HL-60/S4 (cell line): ENCODE measurements around the gene GPR137C.

Experiments
- in situ Hi-C: fragments of 300-500 bp; cut with MboI; formaldehyde crosslinking; loops from 2 replicates; pipeline ENCODE4 v1.14.3; 2022; ENCODE audit warnings: low sequenced_read_pairs

The GPR137C gene, protein sequence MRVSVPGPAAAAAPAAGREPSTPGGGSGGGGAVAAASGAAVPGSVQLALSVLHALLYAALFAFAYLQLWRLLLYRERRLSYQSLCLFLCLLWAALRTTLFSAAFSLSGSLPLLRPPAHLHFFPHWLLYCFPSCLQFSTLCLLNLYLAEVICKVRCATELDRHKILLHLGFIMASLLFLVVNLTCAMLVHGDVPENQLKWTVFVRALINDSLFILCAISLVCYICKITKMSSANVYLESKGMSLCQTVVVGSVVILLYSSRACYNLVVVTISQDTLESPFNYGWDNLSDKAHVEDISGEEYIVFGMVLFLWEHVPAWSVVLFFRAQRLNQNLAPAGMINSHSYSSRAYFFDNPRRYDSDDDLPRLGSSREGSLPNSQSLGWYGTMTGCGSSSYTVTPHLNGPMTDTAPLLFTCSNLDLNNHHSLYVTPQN

DNA sequence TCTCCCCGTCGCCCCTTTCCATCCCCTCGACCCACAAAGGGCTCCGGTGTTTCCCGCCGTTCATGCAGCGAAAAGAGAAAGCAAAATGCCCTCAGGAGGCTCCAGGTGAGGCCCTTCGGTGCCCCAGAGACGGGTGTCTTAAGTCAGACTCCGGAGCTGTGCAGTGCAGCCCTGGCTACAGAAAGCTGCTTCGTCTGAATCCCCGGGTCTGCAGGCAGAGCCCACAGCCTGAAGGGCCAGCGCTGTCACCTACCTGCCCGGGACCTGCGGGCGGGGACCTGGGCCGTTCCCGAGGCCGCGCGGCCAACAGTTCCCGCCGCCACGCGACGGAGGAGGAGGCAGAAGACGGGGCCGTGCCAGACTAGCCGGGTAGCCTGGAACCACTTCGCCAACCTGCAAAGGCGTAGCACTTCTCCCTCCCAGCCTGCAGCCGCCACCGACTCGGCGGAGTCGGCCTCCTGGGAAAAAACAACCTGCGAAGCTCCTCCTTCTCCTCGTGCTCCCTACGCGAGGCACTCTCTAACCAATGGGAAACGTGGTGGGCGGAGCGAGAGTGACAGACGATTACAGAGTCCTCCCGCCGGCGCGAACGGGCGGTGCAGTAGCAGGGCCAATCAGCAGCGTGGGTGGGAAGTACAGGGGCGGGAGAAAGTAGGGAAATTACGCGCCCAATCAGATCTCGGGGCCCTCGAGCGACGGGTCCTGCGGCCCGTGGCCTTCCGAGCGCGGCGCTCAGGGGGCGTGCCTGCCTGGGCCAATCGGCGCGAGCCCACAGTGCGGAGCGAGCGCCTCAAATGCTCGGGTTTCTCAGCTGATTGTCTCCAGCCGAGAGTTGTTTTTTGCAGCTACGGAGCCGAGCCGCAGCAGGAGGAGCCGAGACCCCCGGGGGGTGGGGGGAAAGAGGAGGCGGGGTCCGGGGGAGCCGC, at the start of gene GPR137C, which contains the start of gene TXNDC16:
Gene GPR137C (plus strand): TSS at position 774 of the 926 bp plus-strand sequence. CDS start 312 bp downstream, outside the sequence.
Gene TXNDC16 (minus strand): TSS at position 443 of the 926 bp plus-strand sequence. CDS start 8,948 bp downstream, outside the sequence.
- in situ Hi-C loops: no loop called here

DNA sequence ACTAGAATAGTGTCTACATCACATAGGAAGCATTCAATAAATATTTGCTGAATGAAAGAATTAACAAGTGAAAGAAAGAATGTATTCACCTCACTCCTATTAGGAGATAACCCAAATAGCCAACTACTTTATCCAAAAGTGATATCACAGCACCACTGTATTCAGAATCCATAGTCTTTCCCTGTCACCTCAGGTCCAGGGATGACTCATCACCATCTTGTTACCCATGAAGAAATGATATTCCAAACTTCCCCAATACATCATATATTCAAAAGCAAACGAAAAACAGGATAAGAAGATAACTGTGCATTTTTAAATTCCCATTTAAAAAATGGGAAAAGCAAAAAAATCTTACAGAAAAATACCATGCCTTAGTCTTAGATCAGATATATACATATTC, 39.4 kb upstream of the GPR137C start:
- in situ Hi-C loops: no loop called here

DNA sequence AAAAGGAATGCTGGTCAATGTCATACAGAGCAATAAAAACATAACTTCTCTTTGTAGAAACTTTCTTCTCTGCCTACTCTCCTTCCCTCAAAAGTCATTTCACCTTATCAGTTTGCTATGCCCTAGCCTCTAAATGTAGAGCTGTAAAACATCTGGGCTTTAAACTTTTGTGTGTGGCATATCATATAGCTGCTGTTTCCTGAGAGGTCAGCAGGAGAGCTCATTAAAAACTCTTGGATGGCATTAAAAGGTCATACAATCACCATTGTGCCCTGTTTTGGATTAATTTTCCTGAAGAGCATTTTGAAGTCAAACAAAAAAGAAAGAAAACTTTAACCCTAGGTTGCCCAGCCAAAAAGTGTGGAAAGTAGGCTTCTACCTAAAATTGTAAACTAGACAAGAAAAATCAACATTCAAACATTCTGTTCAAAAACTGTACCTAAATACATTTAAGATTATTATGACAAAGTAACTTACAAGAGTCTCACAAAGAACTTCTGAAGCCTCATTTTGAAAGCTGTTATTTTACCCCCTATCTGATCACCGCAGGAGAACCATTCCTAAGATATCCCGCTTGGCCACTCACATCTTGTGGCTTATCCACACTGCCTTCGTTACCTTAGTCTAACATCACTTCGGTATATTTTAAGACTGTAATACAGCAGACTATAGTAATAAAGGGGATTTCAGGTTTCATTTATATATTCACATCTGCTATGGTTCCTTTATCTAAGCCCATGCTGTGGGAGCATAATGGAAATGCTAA, 38.4 kb upstream of the GPR137C start:
- in situ Hi-C loops: no loop called here

DNA sequence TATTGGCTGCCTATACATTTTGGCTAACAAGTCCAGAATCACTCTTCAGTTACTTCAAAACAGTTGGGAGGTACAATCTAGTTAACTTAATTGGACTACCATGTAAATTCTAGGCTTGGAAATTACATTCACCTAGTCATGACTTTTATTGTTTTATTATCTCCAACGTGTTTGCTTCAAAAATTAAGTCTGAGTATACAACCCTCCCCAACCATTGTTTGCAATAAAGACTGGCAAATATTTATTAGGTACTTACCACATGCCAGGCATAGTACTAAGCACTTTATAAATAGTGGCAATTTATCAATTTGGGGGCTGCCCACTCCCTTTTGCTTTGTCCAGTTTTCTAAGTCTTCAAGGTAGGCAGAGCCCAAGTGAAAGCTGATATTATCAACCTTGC, 30.6 kb upstream of the GPR137C start:
- in situ Hi-C loops: no loop called here

DNA sequence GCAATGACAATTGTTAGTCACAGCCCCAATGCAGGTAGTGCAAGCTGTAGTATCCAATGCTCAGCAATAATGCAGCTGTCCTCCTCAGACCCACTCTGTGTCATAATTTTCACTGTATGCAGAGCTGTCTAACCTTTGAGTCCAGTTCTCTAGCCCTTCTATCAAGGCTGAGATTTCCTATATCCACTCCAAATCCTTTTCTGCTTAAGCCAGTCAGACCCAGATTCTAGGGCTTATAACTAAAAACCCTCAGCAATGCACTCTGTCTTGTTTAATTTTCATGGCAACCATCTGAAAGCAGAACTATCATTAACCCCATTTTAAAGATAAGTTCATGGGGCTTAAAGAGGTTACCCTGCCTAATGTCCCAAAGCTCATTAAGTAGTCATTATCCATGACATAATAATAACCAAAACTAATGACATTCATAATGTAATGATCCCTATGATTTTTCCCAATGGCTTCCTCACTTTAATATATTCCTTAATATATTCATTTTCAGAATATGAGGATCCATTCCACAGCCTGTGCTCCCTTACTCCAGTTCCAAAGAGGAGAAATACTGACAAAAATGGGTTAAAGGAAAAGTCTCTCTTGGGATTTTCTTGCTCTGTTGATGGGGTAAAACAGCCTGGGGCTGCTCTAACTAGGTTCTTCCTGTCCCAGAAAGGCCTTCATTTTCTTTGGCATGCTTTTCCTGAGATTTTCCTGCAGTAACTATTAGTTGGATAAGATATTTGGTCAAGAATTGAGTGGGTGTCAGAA, 29.9 kb upstream of the GPR137C start:
- in situ Hi-C loops: no loop called here

DNA sequence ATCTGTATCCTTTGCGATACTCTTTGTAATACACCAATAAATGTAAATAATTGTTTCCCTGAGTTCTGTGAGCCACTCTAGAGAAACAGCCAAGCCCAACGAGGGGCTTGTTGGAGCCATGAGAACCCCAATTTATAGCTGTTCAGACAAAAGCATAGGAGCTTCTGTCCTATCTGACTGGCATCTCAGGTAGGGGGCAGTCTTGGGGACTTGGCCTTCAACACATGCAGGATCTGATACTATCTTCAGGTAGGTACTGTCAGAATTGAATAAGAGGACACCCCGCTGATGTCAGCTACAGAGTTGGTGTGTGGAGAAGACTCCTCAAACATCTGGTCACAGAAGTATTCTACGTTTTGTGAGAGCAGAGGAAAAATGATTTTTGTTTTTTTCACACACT, 25.6 kb upstream of the GPR137C start:
- in situ Hi-C loops: no loop called here

DNA sequence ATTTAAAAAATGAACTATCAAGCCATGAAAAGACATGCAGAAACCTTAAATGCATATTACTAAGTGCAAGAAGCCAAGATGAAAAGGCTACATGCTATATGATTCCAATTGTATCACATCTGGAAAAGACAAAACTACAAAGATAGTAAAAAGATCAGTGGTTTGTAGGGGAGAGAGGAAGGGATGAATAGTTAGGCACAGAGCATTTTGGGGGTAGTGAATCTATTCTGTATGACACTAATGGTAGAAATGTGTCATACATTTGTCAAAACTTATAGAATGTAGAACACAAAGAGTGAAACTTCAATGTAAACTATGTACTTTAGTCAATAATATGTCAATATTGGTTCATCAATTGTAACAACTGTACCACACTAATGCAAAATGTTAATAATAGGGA, 21.2 kb upstream of the GPR137C start:
- in situ Hi-C loops: no loop called here

DNA sequence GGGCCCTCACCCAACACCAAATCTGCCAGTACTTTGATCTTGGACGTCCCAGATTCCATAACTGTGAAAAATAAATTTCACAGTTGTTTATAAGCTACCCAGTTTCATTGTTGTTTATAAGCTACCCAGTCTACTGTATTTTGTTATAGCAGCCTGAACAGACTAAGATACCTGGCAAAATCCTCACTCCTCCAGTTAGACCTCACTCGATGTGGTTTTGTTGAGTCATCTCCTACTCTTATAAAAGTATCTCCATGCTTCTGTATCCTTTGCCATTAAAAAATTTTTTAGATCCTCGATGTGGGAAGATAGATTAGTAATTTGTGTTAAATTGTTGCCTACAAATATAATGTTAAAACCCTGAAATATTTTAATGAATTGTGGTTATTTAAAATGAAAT, 16.4 kb upstream of the GPR137C start:
- in situ Hi-C loops: no loop called here

DNA sequence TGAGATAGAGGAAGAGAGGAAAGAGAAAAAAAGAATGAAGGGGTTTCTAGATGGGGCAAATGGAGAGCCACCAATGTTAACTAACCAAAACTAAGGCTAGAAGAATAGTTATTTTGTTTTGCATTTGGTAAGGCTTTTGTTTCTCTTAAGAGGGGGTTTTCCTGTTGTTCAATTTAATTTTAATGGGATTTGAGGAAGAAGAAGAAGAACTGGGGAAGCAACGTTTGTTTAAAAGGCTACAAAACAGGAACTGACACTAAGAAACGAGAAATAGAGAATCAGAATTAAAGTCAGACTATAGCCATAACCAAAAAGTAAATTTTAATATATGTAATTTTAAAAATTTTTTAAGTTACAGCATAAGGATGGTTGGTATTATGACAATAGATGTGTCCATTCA, 14.0 kb upstream of the GPR137C start:
- in situ Hi-C loops: no loop called here

DNA sequence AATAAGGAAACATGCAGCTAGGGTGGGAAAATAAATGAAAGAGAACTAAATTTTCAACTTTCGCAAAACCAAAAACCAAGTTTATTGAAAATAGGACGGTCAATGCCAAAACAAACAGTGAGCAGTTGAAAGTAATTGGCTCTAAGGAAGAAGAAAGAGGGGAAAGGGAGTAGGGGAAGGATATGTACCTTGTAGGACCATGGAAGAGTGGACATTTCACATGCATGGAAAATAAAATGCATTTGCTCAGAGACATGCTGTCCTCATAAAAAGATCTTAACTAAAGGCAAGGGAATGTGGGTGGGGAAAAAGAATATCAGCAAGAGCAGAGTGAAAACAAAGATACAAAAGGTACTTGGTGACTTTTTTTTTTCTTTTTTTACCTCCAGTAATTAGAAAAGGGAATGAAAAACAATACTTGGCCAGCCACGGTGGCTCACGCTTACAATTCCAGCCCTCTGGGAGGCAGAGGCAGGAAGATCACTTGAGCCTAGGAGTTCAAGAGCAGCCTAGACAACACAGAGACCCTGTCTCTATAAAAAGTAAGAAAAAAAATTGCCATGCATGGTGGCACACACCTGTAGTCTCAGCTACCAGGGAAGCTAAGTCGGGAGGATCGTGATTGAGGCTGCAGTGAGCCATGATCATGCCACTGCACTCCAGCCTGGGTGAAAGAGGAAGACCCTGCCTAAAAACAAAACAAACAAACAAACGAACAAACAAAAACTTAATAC, 6.9 kb upstream of the GPR137C start:
- in situ Hi-C loops: no loop called here

DNA sequence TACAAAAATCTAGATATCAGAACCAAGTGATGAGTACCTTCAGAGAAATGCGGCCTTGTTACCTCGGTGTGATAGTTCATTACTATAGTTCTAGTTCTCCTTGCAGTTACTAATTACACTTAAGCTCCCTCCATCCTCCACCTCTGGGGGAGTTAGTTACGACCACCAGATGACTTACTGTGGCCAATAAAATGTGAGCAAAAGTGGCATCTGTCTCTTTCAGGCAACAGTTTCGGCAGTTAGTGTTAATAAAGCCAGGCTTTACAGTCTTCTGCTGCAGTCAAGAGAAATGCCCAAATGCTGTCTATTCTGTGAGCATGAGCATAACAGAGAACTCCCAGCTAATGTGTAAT, 6.3 kb upstream of the GPR137C start:
- in situ Hi-C loops: no loop called here

DNA sequence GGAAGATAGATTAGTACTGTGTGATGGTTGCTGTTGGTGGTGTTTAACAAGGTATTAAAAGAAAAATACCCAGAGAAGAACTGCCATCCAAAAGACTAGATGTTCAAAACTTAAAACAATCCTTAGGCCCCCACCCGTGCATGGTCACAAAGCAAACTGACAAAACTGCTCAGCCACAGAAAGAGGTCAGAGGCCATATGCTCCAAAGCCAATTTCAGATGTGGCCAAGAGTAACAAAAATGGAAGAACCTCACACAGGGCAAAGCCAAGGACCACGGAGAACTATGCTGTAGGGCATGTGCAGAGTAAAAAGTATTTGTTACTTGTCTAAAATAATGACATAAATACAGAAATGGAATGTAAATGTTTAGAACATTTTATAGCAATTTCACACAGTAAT, 5.6 kb upstream of the GPR137C start:
- in situ Hi-C loops: no loop called here

DNA sequence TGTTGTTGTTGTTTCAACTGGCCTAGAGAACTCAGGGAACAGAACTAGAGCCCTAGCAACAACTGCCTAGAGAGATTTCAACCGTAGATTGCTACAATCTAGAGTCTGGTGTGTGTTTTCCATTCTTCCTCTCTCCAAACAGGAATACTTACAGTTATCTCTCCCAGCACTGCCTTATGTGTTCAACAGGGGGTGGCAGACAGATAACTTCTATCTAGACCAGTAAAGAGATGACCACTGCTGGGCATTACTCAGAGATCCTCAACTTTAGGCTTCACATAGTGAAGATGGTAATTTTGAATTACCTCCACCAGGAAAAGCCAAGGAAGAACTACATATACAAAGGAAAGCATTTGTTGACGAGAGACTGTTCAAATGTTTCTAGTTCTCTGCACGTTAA, 5.1 kb upstream of the GPR137C start:
- in situ Hi-C loops: no loop called here

DNA sequence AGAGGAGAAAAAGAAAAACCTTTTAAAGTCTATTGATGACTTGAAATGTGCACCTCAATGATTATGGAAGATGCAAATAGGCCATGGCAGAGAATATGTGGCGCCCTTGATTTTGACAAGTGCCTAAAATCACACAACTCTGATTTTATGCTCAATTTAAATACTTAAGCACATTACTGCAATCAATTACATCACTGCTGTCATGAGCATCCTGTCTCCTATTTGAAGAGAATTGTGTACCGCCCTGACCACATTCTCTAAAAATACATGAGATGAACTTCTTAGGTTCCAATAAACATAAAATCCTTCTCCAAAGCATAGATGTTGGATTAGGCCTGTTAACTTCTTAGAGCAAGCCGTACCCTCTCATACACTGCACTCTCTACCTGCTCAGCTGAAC, 2.0 kb upstream of the GPR137C start:
- in situ Hi-C loops: no loop called here

DNA sequence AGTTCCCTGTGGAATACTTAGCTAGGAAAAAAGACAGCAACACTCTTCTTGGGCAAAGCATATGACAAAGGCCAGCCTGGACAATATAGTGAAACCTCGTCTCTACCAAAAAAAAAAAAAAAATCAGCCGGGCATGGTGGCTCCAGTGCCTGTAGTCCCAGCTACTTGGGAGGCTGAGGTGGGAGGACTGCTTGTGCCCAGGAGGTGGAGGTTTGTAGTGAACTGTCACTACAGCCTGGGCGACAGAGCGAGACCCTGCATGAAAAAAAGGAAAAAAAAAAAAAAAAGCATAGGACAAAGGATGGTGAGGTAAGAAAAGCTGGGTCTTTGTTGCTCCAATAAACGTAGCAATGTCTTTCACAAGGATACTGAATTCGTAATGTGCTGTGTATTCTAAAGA, 1.4 kb upstream of the GPR137C start:
- in situ Hi-C loops: no loop called here

DNA sequence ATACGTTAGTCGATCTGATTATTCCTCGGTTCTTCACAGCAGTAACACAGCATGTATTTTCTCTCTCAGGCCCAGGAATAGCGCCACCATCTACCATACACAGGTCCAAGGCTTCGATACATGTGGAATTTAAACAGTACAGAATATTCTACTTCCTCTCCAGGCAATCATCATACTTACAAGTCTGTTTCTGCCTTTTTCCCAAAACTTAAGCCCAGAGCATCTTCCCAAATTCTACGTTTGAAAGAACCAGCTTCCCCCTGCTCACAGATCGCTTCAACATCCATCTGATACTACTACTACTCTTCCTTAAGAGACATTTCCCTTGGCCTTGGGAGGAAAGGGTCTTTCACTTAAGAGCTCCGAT, 957 bp upstream of the GPR137C start:
- in situ Hi-C loops: no loop called here

DNA sequence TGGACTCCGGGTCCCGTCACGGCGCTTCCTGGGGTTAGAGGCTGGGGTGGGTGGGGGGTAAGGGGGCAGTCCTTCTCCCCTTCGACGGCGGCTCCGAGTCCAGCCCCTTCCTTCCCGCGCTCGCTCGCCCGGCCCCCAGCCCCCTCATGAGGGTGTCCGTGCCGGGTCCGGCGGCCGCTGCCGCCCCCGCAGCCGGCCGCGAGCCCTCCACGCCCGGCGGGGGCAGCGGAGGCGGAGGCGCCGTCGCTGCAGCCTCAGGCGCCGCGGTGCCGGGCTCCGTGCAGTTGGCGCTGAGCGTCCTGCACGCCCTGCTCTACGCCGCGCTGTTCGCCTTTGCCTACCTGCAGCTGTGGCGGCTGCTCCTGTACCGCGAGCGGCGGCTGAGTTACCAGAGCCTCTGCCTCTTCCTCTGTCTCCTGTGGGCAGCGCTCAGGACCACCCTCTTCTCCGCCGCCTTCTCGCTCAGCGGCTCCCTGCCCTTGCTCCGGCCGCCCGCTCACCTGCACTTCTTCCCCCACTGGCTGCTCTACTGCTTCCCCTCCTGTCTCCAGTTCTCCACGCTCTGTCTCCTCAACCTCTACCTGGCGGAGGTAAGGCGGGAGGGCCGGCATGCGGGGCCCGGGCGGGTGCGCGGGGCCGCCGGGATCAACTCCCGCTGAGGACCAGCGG, 500 bp downstream of the GPR137C start:
- in situ Hi-C loops: no loop called here

DNA sequence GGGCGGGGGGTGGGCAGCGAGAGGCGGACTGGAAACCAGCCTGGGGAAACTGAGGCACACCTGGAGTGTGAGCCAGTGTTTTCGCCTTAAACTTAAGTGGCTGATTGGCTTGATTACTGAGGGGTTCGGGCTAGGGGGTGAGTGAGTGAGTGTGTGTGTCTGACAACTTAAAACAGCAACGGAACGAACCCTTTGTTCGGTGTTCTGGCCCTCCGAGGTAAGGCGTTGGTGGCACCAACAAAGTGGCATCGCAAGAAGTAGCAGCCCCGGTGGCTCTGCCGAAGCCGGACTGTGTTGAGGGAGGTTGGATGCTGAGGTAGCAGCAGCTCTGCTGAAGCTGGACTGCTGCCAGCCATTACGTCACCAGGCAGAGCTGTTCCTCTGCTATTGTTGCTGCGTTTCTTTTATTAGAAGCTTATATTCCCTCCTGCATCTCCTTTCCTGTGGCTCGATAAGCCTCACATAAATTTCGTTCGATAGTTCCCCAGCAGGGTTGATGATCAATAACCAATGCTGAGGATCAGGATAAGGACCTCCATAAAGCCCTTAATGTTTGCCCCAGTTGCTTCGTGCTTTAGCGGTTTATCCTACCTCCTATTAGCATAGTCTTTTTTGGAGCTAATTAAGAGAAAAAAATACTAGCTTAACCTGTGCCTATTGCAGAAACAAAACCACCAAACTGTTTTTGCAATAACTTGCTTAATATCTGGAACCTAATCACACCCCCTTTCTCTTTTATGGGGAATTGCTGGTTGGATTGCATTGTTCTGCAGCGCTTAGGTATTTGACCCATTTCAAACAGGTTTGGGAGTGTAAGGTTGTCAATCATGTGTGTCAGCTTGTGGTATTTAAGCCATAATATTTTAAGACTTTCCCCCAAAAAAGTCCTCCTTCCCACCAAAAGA, 1.3 kb downstream of the GPR137C start:
- in situ Hi-C loops: no loop called here
